ENCODE measurements around the gene ZBTB20. TPM values are rescaled to one million over a fixed set of nuclear protein-coding genes. Genes with fewer than 3 reads are reported as not detected.

The ZBTB20 gene
- total and polyA plus RNA-seq, 2 donors (not counting 1 experiment from before 2014, with no cell fraction given): 4.0 to 123 TPM

DNA sequence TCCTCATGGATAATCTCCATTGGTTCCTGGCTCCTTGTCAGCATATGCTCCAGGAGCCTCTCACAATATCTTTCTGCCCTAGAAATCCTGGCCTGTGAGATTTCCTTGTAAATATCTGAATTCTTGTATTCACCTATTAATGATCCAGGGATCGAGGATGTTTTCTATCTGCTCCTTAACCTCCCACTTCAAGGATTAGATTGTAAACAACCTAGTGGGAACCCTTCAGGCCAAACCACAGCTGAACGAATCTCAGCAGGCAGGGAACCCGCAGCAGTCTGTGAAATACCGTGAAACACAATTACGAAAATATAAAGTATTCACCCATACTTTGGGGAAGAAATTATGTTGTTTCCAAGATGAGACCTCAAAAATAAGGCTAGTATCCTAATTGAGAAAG lies 637.3 kb downstream of the ZBTB20 start:
- no peaks in the 10 kb centered on the region for H3K27me3 Mint-ChIP-seq

DNA sequence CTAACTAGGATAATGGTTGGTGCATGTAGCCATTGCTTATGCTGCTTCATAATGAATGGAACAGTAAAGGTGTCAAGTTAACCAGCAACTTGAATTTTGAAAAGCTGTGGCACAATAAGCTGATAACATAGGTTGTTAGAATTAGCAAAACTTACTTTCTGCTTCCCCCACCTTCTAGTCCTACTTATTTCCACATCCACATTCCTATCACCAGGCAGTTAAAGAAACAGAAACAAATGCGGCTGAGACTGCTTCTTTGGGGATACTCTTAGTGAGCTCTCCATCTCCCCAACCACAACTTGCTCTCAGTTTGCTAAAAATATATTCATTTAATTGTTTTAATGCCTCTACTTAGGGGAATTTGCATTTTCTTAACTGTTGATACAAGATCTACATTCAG lies 638.1 kb downstream of the ZBTB20 start:
- no peak for ATAC-seq (ENCODE audit: low read depth)
- no peak overlapping the region for H3K27ac Mint-ChIP-seq

More for the DNA sequence above, 637.3 kb downstream of the ZBTB20 start:
- no peaks in the 10 kb centered on the region for H3K79me2 ChIP-seq (ENCODE audit: control insufficient read depth, insufficient read depth, low read length)
- H3K36me3 ChIP-seq (replicated peaks in 1 of 2; ENCODE audit: control extremely low read depth in 1 of 2, control insufficient read depth in 1 of 2, extremely low read depth in 1 of 2, insufficient read depth in 2 of 2, low read length in 1 of 2): no peaks in the 10 kb centered on the region
- 100% methylated on average over 1 of the region's 5 CpGs for WGBS (ENCODE audit: insufficient coverage)
- H3K9me3 ChIP-seq (ENCODE audit: control extremely low read depth in 1 of 3, control insufficient read depth in 2 of 3, insufficient read depth in 1 of 3, low read length in 2 of 3): no peaks in the 10 kb centered on the region
- H3K27ac ChIP-seq (ENCODE audit: low read length in 2 of 2): no peak overlapping the region
- no peaks in the 10 kb centered on the region for H4K20me1 ChIP-seq (ENCODE audit: control insufficient read depth, insufficient read depth, low read length, poor library complexity, severe bottlenecking)
- H3K4me1 ChIP-seq (ENCODE audit: control insufficient read depth in 2 of 2, insufficient read depth in 2 of 2, low read length in 2 of 2): peaks cover 9% of the 10 kb centered on the region in 2 donors
- intact Hi-C loops (cut with micrococcal nuclease): loop anchor here (5.0 kb wide), 1 partner anchor 82 kb away; no protein-coding TSS in a partner anchor
- no peak overlapping the region for H3K27ac Mint-ChIP-seq
- no peaks in the 10 kb centered on the region for H3K27me3 ChIP-seq (replicated peaks in 1 of 4; ENCODE audit: control extremely low read depth in 1 of 4, control insufficient read depth in 3 of 4, insufficient read depth in 4 of 4, low read length in 3 of 4)
- TF ChIP-seq, protein P1, sequence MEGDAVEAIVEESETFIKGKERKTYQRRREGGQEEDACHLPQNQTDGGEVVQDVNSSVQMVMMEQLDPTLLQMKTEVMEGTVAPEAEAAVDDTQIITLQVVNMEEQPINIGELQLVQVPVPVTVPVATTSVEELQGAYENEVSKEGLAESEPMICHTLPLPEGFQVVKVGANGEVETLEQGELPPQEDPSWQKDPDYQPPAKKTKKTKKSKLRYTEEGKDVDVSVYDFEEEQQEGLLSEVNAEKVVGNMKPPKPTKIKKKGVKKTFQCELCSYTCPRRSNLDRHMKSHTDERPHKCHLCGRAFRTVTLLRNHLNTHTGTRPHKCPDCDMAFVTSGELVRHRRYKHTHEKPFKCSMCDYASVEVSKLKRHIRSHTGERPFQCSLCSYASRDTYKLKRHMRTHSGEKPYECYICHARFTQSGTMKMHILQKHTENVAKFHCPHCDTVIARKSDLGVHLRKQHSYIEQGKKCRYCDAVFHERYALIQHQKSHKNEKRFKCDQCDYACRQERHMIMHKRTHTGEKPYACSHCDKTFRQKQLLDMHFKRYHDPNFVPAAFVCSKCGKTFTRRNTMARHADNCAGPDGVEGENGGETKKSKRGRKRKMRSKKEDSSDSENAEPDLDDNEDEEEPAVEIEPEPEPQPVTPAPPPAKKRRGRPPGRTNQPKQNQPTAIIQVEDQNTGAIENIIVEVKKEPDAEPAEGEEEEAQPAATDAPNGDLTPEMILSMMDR (IDR thresholded peaks at IDR 0.05): no peak
- TF ChIP-seq EZH2 (IDR thresholded peaks at IDR 0.05; ENCODE audit: borderline replicate concordance, insufficient read depth, low read depth, low read length, poor library complexity, severe bottlenecking): no peak
- H3K4me3 ChIP-seq (ENCODE audit: control extremely low read depth in 1 of 5, extremely low read depth in 1 of 5, insufficient read depth in 1 of 5, low read depth in 2 of 5, low read length in 4 of 5): no peak overlapping the region
- H3K9ac ChIP-seq (ENCODE audit: low read length): no peak overlapping the region
- ChIA-PET CTCF (no interaction called here), POLR2A (interaction anchor here (0.6 kb wide), 2 partner anchors 9 to 53 kb away, joined by 3 read pairs; no protein-coding TSS in a partner anchor)
- no peak for ATAC-seq (ENCODE audit: low read depth)
- H3K9me3 Mint-ChIP-seq (ENCODE audit: insufficient read depth): no peaks in the 10 kb centered on the region
- DNase-seq: no peak
- H2AFZ ChIP-seq (ENCODE audit: insufficient read depth, low read depth, low read length, poor library complexity, severe bottlenecking): no peak overlapping the region
- H3K4me2 ChIP-seq (replicated peaks; ENCODE audit: low read depth, low read length, poor library complexity, severe bottlenecking): no peak overlapping the region
- H3K4me3 Mint-ChIP-seq: no peak overlapping the region
- H3K4me1 Mint-ChIP-seq: peaks cover 27% of the 10 kb centered on the region

More for the DNA sequence above, 638.1 kb downstream of the ZBTB20 start:
- H3K9ac ChIP-seq (ENCODE audit: low read length): no peak overlapping the region
- no peaks in the 10 kb centered on the region for H3K27me3 Mint-ChIP-seq
- H4K20me1 ChIP-seq (ENCODE audit: control insufficient read depth, insufficient read depth, low read length, poor library complexity, severe bottlenecking): no peaks in the 10 kb centered on the region
- H2AFZ ChIP-seq (ENCODE audit: insufficient read depth, low read depth, low read length, poor library complexity, severe bottlenecking): no peak overlapping the region
- no peaks in the 10 kb centered on the region for H3K9me3 Mint-ChIP-seq (ENCODE audit: insufficient read depth)
- H3K27ac ChIP-seq (ENCODE audit: low read length in 2 of 2): no peak overlapping the region
- no peaks in the 10 kb centered on the region for H3K27me3 ChIP-seq (replicated peaks in 1 of 4; ENCODE audit: control extremely low read depth in 1 of 4, control insufficient read depth in 3 of 4, insufficient read depth in 4 of 4, low read length in 3 of 4)
- ChIA-PET POLR2A (no interaction called here), CTCF (interaction anchor here (1.0 to 1.4 kb wide), 2 partner anchors 17 to 90 kb away, joined by 3 to 4 read pairs; no protein-coding TSS in a partner anchor)
- TF ChIP-seq, protein P1 (IDR thresholded peaks at IDR 0.05): no peak
- no peak for TF ChIP-seq EZH2 (IDR thresholded peaks at IDR 0.05; ENCODE audit: borderline replicate concordance, insufficient read depth, low read depth, low read length, poor library complexity, severe bottlenecking)
- H3K4me2 ChIP-seq (replicated peaks; ENCODE audit: low read depth, low read length, poor library complexity, severe bottlenecking): no peak overlapping the region
- intact Hi-C loops (cut with micrococcal nuclease): no loop called here
- H3K4me3 ChIP-seq (ENCODE audit: control extremely low read depth in 1 of 5, extremely low read depth in 1 of 5, insufficient read depth in 1 of 5, low read depth in 2 of 5, low read length in 4 of 5): no peak overlapping the region
- H3K4me1 ChIP-seq (ENCODE audit: control insufficient read depth in 2 of 2, insufficient read depth in 2 of 2, low read length in 2 of 2): peaks cover 9% of the 10 kb centered on the region in 2 donors
- no CpG with 5 or more reads among the region's 1 CpG for WGBS (ENCODE audit: insufficient coverage)
- H3K36me3 ChIP-seq (replicated peaks in 1 of 2; ENCODE audit: control extremely low read depth in 1 of 2, control insufficient read depth in 1 of 2, extremely low read depth in 1 of 2, insufficient read depth in 2 of 2, low read length in 1 of 2): no peaks in the 10 kb centered on the region
- no peak for DNase-seq
- peaks cover 27% of the 10 kb centered on the region for H3K4me1 Mint-ChIP-seq
- H3K9me3 ChIP-seq (ENCODE audit: control extremely low read depth in 1 of 3, control insufficient read depth in 2 of 3, insufficient read depth in 1 of 3, low read length in 2 of 3): no peaks in the 10 kb centered on the region
- H3K4me3 Mint-ChIP-seq: no peak overlapping the region
- no peaks in the 10 kb centered on the region for H3K79me2 ChIP-seq (ENCODE audit: control insufficient read depth, insufficient read depth, low read length)

Measured in B cell (primary cell).